ENCODE data around the gene C1QTNF12.

- TF ChIP-seq CTCF (IDR thresholded peaks at IDR 0.05; ENCODE audit: extremely low read depth in 1 of 2, insufficient read depth in 1 of 2, low read depth in 1 of 2, low read length in 2 of 2) (no peak), POLR2A (IDR thresholded peaks at IDR 0.05; ENCODE audit: low read depth, low read length) (no peak), POLR2AphosphoS5 (IDR thresholded peaks at IDR 0.05; ENCODE audit: insufficient read depth, low read depth, low read length) (no peak), JUN (IDR thresholded peaks at IDR 0.05; ENCODE audit: borderline replicate concordance, insufficient read depth, insufficient read length, low read depth) (no peak), FOS (IDR thresholded peaks at IDR 0.05; ENCODE audit: borderline replicate concordance, insufficient read depth, low read length) (no peak), EZH2 (IDR thresholded peaks at IDR 0.05; ENCODE audit: borderline replicate concordance, low read depth, low read length, severe bottlenecking) (no peak)
- TF ChIP-seq, protein P1, sequence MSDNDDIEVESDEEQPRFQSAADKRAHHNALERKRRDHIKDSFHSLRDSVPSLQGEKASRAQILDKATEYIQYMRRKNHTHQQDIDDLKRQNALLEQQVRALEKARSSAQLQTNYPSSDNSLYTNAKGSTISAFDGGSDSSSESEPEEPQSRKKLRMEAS (IDR thresholded peaks at IDR 0.05; ENCODE audit: insufficient read depth, insufficient read length): no peak
Observed at GRCh38 chr1:1278620-1279019, 32.1 kb upstream of the C1QTNF12 start.
